ENCODE results near the gene ARL14EP. TPM values are rescaled to one million over a fixed set of nuclear protein-coding genes. Genes with fewer than 3 reads are reported as not detected.

Gene ARL14EP
- polyA plus RNA-seq, 2 of the 4 experiments (the other 2 are of a cell fraction) = 17.7 to 58.2 TPM

GRCh38 chr11:30277176-30277575 is 45.7 kb upstream of the ARL14EP start:
- no peak overlapping the region for H3K4me3 ChIP-seq
- no peak overlapping the region for H3K27ac ChIP-seq
- DNase-seq (ENCODE audit: low read depth in 1 of 2, low spot score in 1 of 2) (no peak), FAIRE-seq (no peak), ATAC-seq (no peak)
- CTCF ChIA-PET = no interaction called here
- H3K9me3 ChIP-seq = no peaks in the 10 kb centered on the region
- POLR2A ChIA-PET = no interaction called here
- H3K4me2 ChIP-seq = no peak overlapping the region
- no peaks in the 10 kb centered on the region for H3K4me1 ChIP-seq
- TF ChIP-seq RARB (CRISPR knock-in tag; IDR thresholded peaks at IDR 0.05) = no peak

- Histone ChIP-seq H3K4me3 (no peak overlapping the region), H3K4me1 (no peaks in the 10 kb centered on the region), H3K27ac (no peak overlapping the region), H3K9me3 (no peaks in the 10 kb centered on the region), H3K4me2 (no peak overlapping the region)
- no peak for FAIRE-seq
- ChIA-PET CTCF (interaction anchor here (0.6 kb wide), 1 partner anchor 142 kb away, joined by 5 read pairs; no protein-coding TSS in a partner anchor), POLR2A (no interaction called here)
- TF ChIP-seq ZNF302 (CRISPR knock-in tag; IDR thresholded peaks at IDR 0.05) (no peak), FOSL2 (IDR thresholded peaks at IDR 0.05) (no peak), FOSL2 (CRISPR knock-in tag; IDR thresholded peaks at IDR 0.05) (no peak), NR3C1 (IDR thresholded peaks at IDR 0.05) (no peak)
- TF ChIP-seq, protein P1, sequence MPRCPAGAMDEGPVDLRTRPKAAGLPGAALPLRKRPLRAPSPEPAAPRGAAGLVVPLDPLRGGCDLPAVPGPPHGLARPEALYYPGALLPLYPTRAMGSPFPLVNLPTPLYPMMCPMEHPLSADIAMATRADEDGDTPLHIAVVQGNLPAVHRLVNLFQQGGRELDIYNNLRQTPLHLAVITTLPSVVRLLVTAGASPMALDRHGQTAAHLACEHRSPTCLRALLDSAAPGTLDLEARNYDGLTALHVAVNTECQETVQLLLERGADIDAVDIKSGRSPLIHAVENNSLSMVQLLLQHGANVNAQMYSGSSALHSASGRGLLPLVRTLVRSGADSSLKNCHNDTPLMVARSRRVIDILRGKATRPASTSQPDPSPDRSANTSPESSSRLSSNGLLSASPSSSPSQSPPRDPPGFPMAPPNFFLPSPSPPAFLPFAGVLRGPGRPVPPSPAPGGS (IDR thresholded peaks at IDR 0.05) = no peak
- DNase-seq (ENCODE audit: low read depth in 1 of 2, low spot score in 1 of 2) = no peak
- 7% methylated on average over 2 of the region's 2 CpGs for WGBS (ENCODE audit: missing lambda C conversion rate)
- no peak for ATAC-seq
Measured at GRCh38 chr11:30279796-30280195, 43.1 kb upstream of the ARL14EP start.

- Histone ChIP-seq H3K27ac (no peak overlapping the region), H3K4me2 (no peak overlapping the region), H3K4me1 (no peaks in the 10 kb centered on the region), H3K4me3 (no peak overlapping the region), H3K9me3 (no peaks in the 10 kb centered on the region)
- 14% methylated on average over 7 of the region's 7 CpGs for WGBS (ENCODE audit: missing lambda C conversion rate)
- DNase-seq (ENCODE audit: low read depth in 1 of 2, low spot score in 1 of 2) (no peak), ATAC-seq (no peak), FAIRE-seq (no peak)
- ChIA-PET POLR2A (no interaction called here), CTCF (interaction anchor here (0.5 kb wide), 1 partner anchor 842 kb away, joined by 4 read pairs; no protein-coding TSS in a partner anchor)
- no peak for TF ChIP-seq ELK1 (IDR thresholded peaks at IDR 0.05; ENCODE audit: low read depth, low read length)
Measured at GRCh38 chr11:30281476-30282288, 41.2 kb upstream of the ARL14EP start.

GRCh38 chr11:30282289-30282631 is 40.6 kb upstream of the ARL14EP start:
- no peaks in the 10 kb centered on the region for H3K9me3 ChIP-seq
- H3K4me3 ChIP-seq = no peak overlapping the region
- FAIRE-seq = no peak
- CTCF ChIA-PET = no interaction called here
- H3K27ac ChIP-seq = no peak overlapping the region
- H3K4me1 ChIP-seq = no peaks in the 10 kb centered on the region
- WGBS (ENCODE audit: missing lambda C conversion rate) = 18% methylated on average over 3 of the region's 3 CpGs
- no peak for DNase-seq (ENCODE audit: low read depth in 1 of 2, low spot score in 1 of 2)
- no peak for ATAC-seq
- H3K4me2 ChIP-seq = no peak overlapping the region
- TF ChIP-seq USF2 (IDR thresholded peaks at IDR 0.05) (no peak), RNF2 (IDR thresholded peaks at IDR 0.05; ENCODE audit: borderline replicate concordance, low read depth) (no peak), BHLHE40 (IDR thresholded peaks at IDR 0.05; ENCODE audit: low read depth, low read length) (no peak), NPAS2 (CRISPR knock-in tag; IDR thresholded peaks at IDR 0.05; ENCODE audit: borderline replicate concordance) (no peak), TFCP2L1 (CRISPR knock-in tag; IDR thresholded peaks at IDR 0.05) (no peak), KDM5A (IDR thresholded peaks at IDR 0.05) (no peak), ZNF302 (CRISPR knock-in tag; IDR thresholded peaks at IDR 0.05) (no peak), SMC3 (IDR thresholded peaks at IDR 0.05) (no peak), ZFP36 (IDR thresholded peaks at IDR 0.05; ENCODE audit: borderline replicate concordance, partially characterized antibody) (no peak), KDM1A (IDR thresholded peaks at IDR 0.05; ENCODE audit: low read depth) (no peak)
- POLR2A ChIA-PET = no interaction called here
